GM18867 (cell line): ENCODE results near the gene DISP2.

Experiments used
- ATAC-seq: cut with Tn5 transposase; IDR thresholded peaks from one replicate; pipeline ENCODE4 v1.9.1; 2021; ENCODE audit warnings: mild to moderate bottlenecking, moderate library complexity; ENCODE audit not compliant: unreplicated experiment

The DISP2 gene

GRCh38 chr15:40421246-40422157, 63.5 kb downstream of the DISP2 start:
- peak; percentile 86 for ATAC-seq

- ATAC-seq: no peak
These were observed 66.6 kb downstream of the DISP2 start for GRCh38 chr15:40424483-40425115.

GRCh38 chr15:40425681-40426080, 67.7 kb downstream of the DISP2 start:
- ATAC-seq: no peak

- ATAC-seq: no peak
These were observed 69.2 kb downstream of the DISP2 start for GRCh38 chr15:40427188-40427587.

GRCh38 chr15:40428185-40428584, 70.2 kb downstream of the DISP2 start:
- no peak for ATAC-seq
